GM19395 (cell line): ENCODE data around the gene SPOCK1.

Source experiments
- ATAC-seq: cut with Tn5 transposase; IDR thresholded peaks from one replicate; pipeline ENCODE4 v1.9.1; 2021; ENCODE audit warnings: mild to moderate bottlenecking, moderate library complexity; ENCODE audit not compliant: unreplicated experiment

The SPOCK1 gene

GRCh38 chr5:137206030-137206715 is 293.0 kb downstream of the SPOCK1 start:
- ATAC-seq: no peak

GRCh38 chr5:137205231-137206027 is 293.7 kb downstream of the SPOCK1 start:
- no peak for ATAC-seq

GRCh38 chr5:137203011-137203632 is 296.0 kb downstream of the SPOCK1 start:
- peak; percentile 49 for ATAC-seq

GRCh38 chr5:137201876-137202275 is 297.2 kb downstream of the SPOCK1 start:
- no peak for ATAC-seq

GRCh38 chr5:137200906-137201700 is 298.0 kb downstream of the SPOCK1 start:
- no peak for ATAC-seq

GRCh38 chr5:137199966-137200365 is 299.2 kb downstream of the SPOCK1 start:
- ATAC-seq: no peak

- no peak for ATAC-seq
These were observed 299.9 kb downstream of the SPOCK1 start for GRCh38 chr5:137199201-137199600.

- no peak for ATAC-seq
These were observed 303.6 kb downstream of the SPOCK1 start for GRCh38 chr5:137195483-137195882.

GRCh38 chr5:137194300-137194699 is 304.8 kb downstream of the SPOCK1 start:
- no peak for ATAC-seq

GRCh38 chr5:137192293-137192743 is 306.8 kb downstream of the SPOCK1 start:
- no peak for ATAC-seq

- no peak for ATAC-seq
These were observed 307.9 kb downstream of the SPOCK1 start for GRCh38 chr5:137191179-137191578.

GRCh38 chr5:137190441-137190840 is 308.7 kb downstream of the SPOCK1 start:
- no peak for ATAC-seq

- ATAC-seq: no peak
These were observed 309.1 kb downstream of the SPOCK1 start for GRCh38 chr5:137190031-137190430.

GRCh38 chr5:137188566-137188965 is 310.6 kb downstream of the SPOCK1 start:
- ATAC-seq: no peak

GRCh38 chr5:137186759-137187461 is 312.2 kb downstream of the SPOCK1 start:
- ATAC-seq: no peak

- no peak for ATAC-seq
These were observed 313.9 kb downstream of the SPOCK1 start for GRCh38 chr5:137185193-137185592.

- ATAC-seq: no peak
These were observed 314.4 kb downstream of the SPOCK1 start for GRCh38 chr5:137184734-137185133.

- ATAC-seq: no peak
These were observed 316.6 kb downstream of the SPOCK1 start for GRCh38 chr5:137182576-137182975.

GRCh38 chr5:137181667-137182066 is 317.5 kb downstream of the SPOCK1 start:
- no peak for ATAC-seq

- no peak for ATAC-seq
These were observed 319.9 kb downstream of the SPOCK1 start for GRCh38 chr5:137179203-137179602.
